HPDE6-E6E7 (cell line): ENCODE data around the gene PPP2R5E.
"Not testable (repeated sequence)": the region's sequence is repeated elsewhere in the genome, so short reads cannot be mapped to it uniquely, and the experiment has no call there.

Experiments
- DNase-seq: peaks from one replicate; pipeline ENCODE4 v3.0.0; 2011; ENCODE audit warnings: missing footprints; ENCODE audit errors: extremely low spot score

Gene PPP2R5E

GRCh38 chr14:63371613-63372012 lies 171.6 kb downstream of the PPP2R5E start:
- not testable (repeated sequence) for DNase-seq

DNA sequence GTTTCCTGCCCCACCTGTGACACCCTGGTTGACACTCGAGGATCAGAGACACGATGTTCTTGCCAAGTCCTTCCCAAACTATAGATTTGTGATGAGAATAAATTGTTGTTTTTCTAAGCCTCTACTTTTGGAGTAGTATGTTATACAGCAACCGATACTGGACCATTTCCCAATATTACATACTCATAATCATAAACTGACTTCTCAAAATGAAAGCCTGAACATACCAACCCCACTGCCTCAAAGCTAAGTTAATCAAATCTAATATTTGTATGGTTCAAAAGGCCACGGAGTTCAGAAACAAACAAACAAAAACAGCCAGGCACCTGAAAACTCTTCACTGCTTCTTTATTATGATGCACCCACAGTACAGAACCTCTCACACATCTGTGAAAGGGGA lies 172.1 kb downstream of the PPP2R5E start:
- no peak for DNase-seq

DNA sequence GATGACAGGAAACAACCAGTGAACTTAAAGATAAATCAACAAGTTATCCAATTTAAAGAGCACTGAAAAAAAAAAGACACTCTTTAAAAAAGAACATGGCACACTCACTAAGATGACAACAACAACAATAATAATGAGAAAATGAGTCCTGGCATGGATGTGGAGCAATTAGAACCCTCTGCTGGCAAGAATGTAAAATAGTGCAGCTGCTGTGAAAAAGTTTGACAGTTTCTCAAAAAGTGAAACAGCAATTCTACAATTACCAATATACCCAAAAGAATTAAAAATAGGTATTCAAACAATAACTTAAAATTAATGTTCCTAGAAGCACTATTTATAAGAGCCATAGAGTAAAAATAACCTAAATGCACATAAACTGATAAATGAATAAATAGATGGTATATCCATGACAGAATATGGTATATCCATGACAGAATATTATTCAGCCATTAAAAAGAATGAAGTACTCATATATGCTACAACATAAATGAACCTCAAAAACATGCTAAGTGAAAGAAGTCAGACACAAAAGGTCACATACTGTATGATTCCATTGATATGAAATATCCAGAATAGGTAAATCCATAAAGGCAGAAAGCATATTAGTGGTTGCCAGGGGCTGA lies 175.3 kb downstream of the PPP2R5E start:
- DNase-seq, result no peak

DNA sequence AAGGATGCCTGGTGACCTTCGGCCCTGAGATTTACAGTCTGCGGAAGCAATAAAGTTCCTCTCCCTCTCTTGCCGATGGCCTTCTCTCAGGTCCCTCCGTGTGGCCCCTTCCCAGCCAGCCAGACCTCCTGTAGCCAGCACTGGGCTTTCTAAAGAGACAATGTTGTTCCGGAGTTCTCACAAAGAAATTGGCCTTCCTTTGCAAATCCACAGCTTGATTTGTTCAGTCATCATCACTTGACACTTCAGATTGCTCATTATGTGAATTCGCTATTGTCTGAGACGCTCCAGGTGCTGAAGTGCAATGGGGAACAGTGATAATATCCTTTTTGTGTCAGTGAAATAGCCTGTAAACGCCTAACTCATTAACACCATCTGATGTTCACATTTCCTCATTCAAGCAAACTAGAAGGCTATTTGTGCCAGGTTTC lies 180.8 kb downstream of the PPP2R5E start:
- no peak for DNase-seq

- no peak for DNase-seq
Observed at GRCh38 chr14:63361790-63362189, 181.4 kb downstream of the PPP2R5E start.

GRCh38 chr14:63357841-63358240 lies 185.3 kb downstream of the PPP2R5E start:
- no peak for DNase-seq

DNA sequence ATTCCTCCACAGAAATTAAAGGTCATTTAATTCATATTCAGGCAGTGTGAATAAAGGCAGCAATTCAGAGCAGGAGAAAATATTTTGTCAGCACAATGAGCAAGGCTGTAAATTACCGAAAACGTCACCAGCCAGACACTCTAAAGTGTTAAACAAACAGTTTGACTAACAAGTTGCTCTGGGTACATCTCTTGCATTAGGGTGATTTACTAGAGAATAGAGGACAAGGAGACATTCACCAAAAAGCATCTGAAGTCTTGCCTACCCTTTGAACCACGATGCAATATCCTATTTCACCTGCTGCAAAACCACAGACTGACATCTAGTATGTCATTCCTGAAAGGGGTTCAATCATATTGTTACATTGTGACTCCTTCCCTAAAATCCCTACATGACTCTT lies 197.4 kb downstream of the PPP2R5E start:
- no peak for DNase-seq

DNA sequence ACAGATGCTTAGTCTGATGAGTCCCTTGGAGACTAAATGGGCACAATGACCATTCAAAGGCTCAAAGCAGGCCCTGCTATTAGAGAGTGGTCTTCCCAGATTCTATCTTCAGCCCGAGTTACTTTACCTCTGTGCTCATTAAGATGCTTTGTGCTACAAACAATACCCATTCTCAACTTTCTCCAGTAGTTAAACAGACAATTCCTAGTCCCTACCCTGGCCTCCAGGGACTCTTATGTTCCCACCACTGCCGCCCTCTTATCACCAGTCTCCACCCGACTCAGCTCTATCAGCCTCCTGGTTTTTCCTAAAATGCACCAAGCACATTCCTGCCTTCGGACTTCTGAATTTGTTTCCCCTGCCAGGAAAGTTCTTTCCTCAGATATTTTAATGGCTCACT lies 198.8 kb downstream of the PPP2R5E start:
- no peak for DNase-seq

DNA sequence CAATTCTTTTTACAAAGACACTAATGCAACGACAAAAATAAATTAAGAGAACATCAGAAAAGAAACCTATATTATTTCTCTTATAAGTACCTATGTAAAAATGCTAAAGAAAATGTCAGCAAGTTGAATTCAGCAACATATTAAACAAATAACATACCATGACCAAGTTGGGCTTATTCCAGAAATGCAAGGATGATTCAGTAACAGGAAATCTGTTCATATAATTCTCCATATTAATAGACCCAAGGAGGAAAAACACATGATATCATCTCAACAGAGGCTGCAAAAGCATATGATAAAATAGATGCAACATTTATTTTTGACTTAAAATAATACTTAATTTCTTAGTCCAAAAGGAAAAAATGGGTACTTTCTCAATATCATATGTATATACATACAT lies 199.3 kb downstream of the PPP2R5E start:
- no peak for DNase-seq

- no peak for DNase-seq
Observed at GRCh38 chr14:63342371-63342770, 200.8 kb downstream of the PPP2R5E start.

GRCh38 chr14:63328787-63329737 lies 214.1 kb downstream of the PPP2R5E start:
- no peak for DNase-seq

DNA sequence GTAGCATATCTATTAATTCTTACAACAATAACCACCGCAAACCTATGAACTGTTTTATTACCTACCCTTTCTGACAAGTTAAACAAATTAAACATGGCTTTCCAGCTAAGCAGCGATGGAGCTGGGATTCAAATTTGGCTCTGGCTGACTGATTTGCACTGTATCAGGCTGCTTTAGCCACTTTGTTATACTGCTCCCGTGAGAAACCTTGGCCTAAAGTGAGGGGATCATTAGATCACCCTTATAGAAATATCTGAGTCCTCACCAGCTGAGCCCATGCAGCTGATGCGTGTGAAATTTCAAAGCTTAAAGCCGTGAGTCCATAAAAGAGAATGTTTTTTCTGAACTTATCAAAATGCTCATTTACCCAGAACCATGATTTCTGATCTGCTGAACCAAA lies 216.3 kb downstream of the PPP2R5E start:
- no peak for DNase-seq

GRCh38 chr14:63322897-63323573 lies 220.1 kb downstream of the PPP2R5E start:
- DNase-seq, result no peak

GRCh38 chr14:63322472-63322871 lies 220.7 kb downstream of the PPP2R5E start:
- no peak for DNase-seq
